ENCODE measurements around the gene PRRT4.

The PRRT4 gene

GRCh38 chr7:128361411-128362379 is at the start of gene PRRT4:
Gene PRRT4 (minus strand): TSS chr7:128361690.
- DNase-seq (ENCODE audit: low read depth, low spot score): peak; percentile 10

- no peak for DNase-seq (ENCODE audit: low read depth, low spot score)
Observed at GRCh38 chr7:128410451-128410753, 48.9 kb upstream of the PRRT4 start.

- DNase-seq (ENCODE audit: low read depth, low spot score): peak; percentile 68
Observed at GRCh38 chr7:128409596-128410450, 48.3 kb upstream of the PRRT4 start, which contains the start of gene IMPDH1. Gene IMPDH1 (minus strand): TSS chr7:128409982. CDS start chr7:128409901, 81 bp downstream.

GRCh38 chr7:128408709-128409595 is 47.5 kb upstream of the PRRT4 start:
- no peak for DNase-seq (ENCODE audit: low read depth, low spot score)

- no peak for DNase-seq (ENCODE audit: low read depth, low spot score)
Observed at GRCh38 chr7:128407751-128408708, 46.5 kb upstream of the PRRT4 start.

GRCh38 chr7:128407233-128407589 is 45.7 kb upstream of the PRRT4 start:
- DNase-seq (ENCODE audit: low read depth, low spot score): no peak

- DNase-seq (ENCODE audit: low read depth, low spot score): no peak
Observed at GRCh38 chr7:128406314-128407232, 45.1 kb upstream of the PRRT4 start.

GRCh38 chr7:128405471-128406313 is 44.2 kb upstream of the PRRT4 start:
- peak; percentile 10 for DNase-seq (ENCODE audit: low read depth, low spot score)

GRCh38 chr7:128404886-128405470 is 43.5 kb upstream of the PRRT4 start:
- DNase-seq (ENCODE audit: low read depth, low spot score): no peak

GRCh38 chr7:128404143-128404681 is 42.7 kb upstream of the PRRT4 start:
- no peak for DNase-seq (ENCODE audit: low read depth, low spot score)

GRCh38 chr7:128403676-128404075 is 42.2 kb upstream of the PRRT4 start:
- DNase-seq (ENCODE audit: low read depth, low spot score): no peak

- no peak for DNase-seq (ENCODE audit: low read depth, low spot score)
Observed at GRCh38 chr7:128402356-128402755, 40.9 kb upstream of the PRRT4 start.

- DNase-seq (ENCODE audit: low read depth, low spot score): no peak
Observed at GRCh38 chr7:128400566-128400965, 39.1 kb upstream of the PRRT4 start.

GRCh38 chr7:128399991-128400390 is 38.5 kb upstream of the PRRT4 start:
- no peak for DNase-seq (ENCODE audit: low read depth, low spot score)

- no peak for DNase-seq (ENCODE audit: low read depth, low spot score)
Observed at GRCh38 chr7:128398841-128399135, 37.3 kb upstream of the PRRT4 start.

- peak; percentile 21 for DNase-seq (ENCODE audit: low read depth, low spot score)
Observed at GRCh38 chr7:128398016-128398840, 36.7 kb upstream of the PRRT4 start.

- DNase-seq (ENCODE audit: low read depth, low spot score): no peak
Observed at GRCh38 chr7:128396357-128396756, 34.9 kb upstream of the PRRT4 start.
